GM23248 (cell line): ENCODE data around the gene CHERP. TPM values are rescaled to one million over a fixed set of nuclear protein-coding genes. Genes with fewer than 3 reads are reported as not detected.
"Not testable (repeated sequence)": the region's sequence is repeated elsewhere in the genome, so short reads cannot be mapped to it uniquely, and the experiment has no call there.

Experiments
- DNase-seq: peaks from one replicate; pipeline ENCODE4 v3.0.0-alpha.2; 2015
- H2AFZ ChIP-seq: fragments of 200-600 bp; sonication (generic); 2 replicates; pipeline ENCODE4 v1.6.1; 2016; ENCODE audit warnings: antibody characterized with exemption
- H3F3A ChIP-seq: fragments of 200-600 bp; sonication (generic); 2 replicates; pipeline ENCODE4 v1.6.1; 2016; ENCODE audit warnings: mild to moderate bottlenecking, antibody characterized with exemption, mixed run types; ENCODE audit not compliant: insufficient read depth
- H3K27ac ChIP-seq: fragments of 200-600 bp; sonication (generic); 2 replicates; pipeline ENCODE4 v1.5.1; 2016; ENCODE audit warnings: mild to moderate bottlenecking
- H3K27me3 ChIP-seq: fragments of 200-600 bp; sonication (generic); replicated peaks from 2 replicates; pipeline ENCODE4 v1.6.1; 2016; ENCODE audit warnings: mild to moderate bottlenecking; ENCODE audit not compliant: insufficient read depth
- H3K36me3 ChIP-seq: fragments of 200-600 bp; sonication (generic); 2 replicates; pipeline ENCODE4 v1.6.1; 2016; ENCODE audit warnings: low read depth, mild to moderate bottlenecking
- H3K4me1 ChIP-seq: fragments of 200-600 bp; sonication (generic); 2 replicates; pipeline ENCODE4 v1.6.1; 2016; ENCODE audit warnings: mild to moderate bottlenecking; ENCODE audit not compliant: insufficient read depth
- H3K4me2 ChIP-seq: fragments of 200-600 bp; sonication (generic); one replicate; pipeline ENCODE4 v1.6.1; 2016; ENCODE audit warnings: mild to moderate bottlenecking; ENCODE audit not compliant: unreplicated experiment
- H3K4me3 ChIP-seq: fragments of 200-600 bp; sonication (generic); 2 replicates; pipeline ENCODE4 v1.5.1; 2016; ENCODE audit warnings: mild to moderate bottlenecking
- H3K79me2 ChIP-seq: fragments of 200-600 bp; sonication (generic); 2 replicates; pipeline ENCODE4 v1.6.1; 2016; ENCODE audit warnings: mild to moderate bottlenecking; ENCODE audit not compliant: insufficient read depth
- H3K9ac ChIP-seq: fragments of 200-600 bp; sonication (generic); 2 replicates; pipeline ENCODE4 v1.6.1; 2016; ENCODE audit warnings: mild to moderate bottlenecking
- H3K9me2 ChIP-seq: fragments of 200-600 bp; sonication (generic); 2 replicates; pipeline ENCODE4 v1.6.1; 2016; ENCODE audit warnings: mixed run types, mild to moderate bottlenecking, moderate library complexity; ENCODE audit not compliant: insufficient read depth
- H3K9me3 ChIP-seq: fragments of 200-600 bp; sonication (generic); one replicate; pipeline ENCODE4 v1.6.1; 2017; ENCODE audit warnings: low read depth
- H4K20me1 ChIP-seq: fragments of 200-600 bp; sonication (generic); 2 replicates; pipeline ENCODE4 v1.6.0; 2016; ENCODE audit not compliant: insufficient read depth
- EZH2 ChIP-seq: fragments of 200-600 bp; sonication (generic); IDR thresholded peaks from 2 replicates; pipeline ENCODE4 v1.6.1; 2018; ENCODE audit warnings: antibody characterized with exemption, mild to moderate bottlenecking; ENCODE audit not compliant: insufficient read depth, poor library complexity, severe bottlenecking
- EZH2phosphoT487 ChIP-seq: fragments of 200-600 bp; sonication (generic); IDR thresholded peaks from 2 replicates; pipeline ENCODE4 v1.6.1; 2018; ENCODE audit warnings: antibody characterized with exemption, moderate library complexity, mild to moderate bottlenecking, low read depth; ENCODE audit not compliant: insufficient read depth
- WGBS, 2 experiments: methylation state at CpG; one replicate each; pipeline ENCODE4 v1.1.6; 2015 to 2017; ENCODE audit warnings: low lambda C conversion rate in 2 of 2, low coverage in 1 of 2; ENCODE audit errors: missing lambda C conversion rate in 2 of 2; 5-methylcytosine and 5-hydroxymethylcytosine counted together
- in situ Hi-C: fragments of 300-500 bp; cut with MboI; formaldehyde crosslinking; loops from 2 replicates; pipeline ENCODE4 v1.15.0; 2020
- polyA plus RNA-seq: library from polyadenylated mRNA; unstranded; fragments of >200 nt; fragmentation: Nextera tagmentation; extraction: Ambion mirVana; gene quantifications from 2 replicates; pipeline ENCODE4 v1.2.1, GENCODE V29; 2016
- total RNA-seq: library from RNA; depleted of rRNA; stranded (reverse); fragments of >200 nt; shearing (Covaris generic); gene quantifications from 2 replicates; pipeline ENCODE4 v1.2.3, GENCODE V29; 2014

CHERP gene
- total and polyA plus RNA-seq, 2 experiments from 2014 or later: 1.4 to 16.8 TPM

- DNase-seq: no peak
- WGBS, 2 experiments: 96 to 97% methylated on average over 7 of the region's 7 CpGs
- in situ Hi-C loops: no loop called here
Measured at GRCh38 chr19:16564842-16565241, 22.6 kb upstream of the CHERP start.

GRCh38 chr19:16562608-16563025 lies 20.4 kb upstream of the CHERP start:
- Histone ChIP-seq H3K4me2 (no peak overlapping the region), H3F3A (no peaks in the 10 kb centered on the region), H3K4me3 (no peak overlapping the region), H3K27me3 (no peaks in the 10 kb centered on the region), H3K27ac (no peak overlapping the region), H3K36me3 (peaks cover 55% of the 10 kb centered on the region), H3K9me2 (no peaks in the 10 kb centered on the region), H2AFZ (no peak overlapping the region), H3K79me2 (peaks cover 74% of the 10 kb centered on the region), H3K9ac (no peak overlapping the region), H4K20me1 (no peaks in the 10 kb centered on the region), H3K9me3 (no peaks in the 10 kb centered on the region), H3K4me1 (no peaks in the 10 kb centered on the region)
- TF ChIP-seq EZH2 (no peak), EZH2phosphoT487 (no peak)
- WGBS, 2 experiments: 95 to 96% methylated on average over 6 of the region's 6 CpGs
- no peak for DNase-seq
- in situ Hi-C loops: no loop called here

More at GRCh38 chr19:16564842-16565241, 22.6 kb upstream of the CHERP start:
- Histone ChIP-seq H3K27ac (no peak overlapping the region), H2AFZ (no peak overlapping the region), H3K4me2 (no peak overlapping the region), H3K27me3 (no peaks in the 10 kb centered on the region), H3K79me2 (peaks cover 89% of the 10 kb centered on the region), H4K20me1 (no peaks in the 10 kb centered on the region), H3K4me1 (peaks cover 10% of the 10 kb centered on the region), H3K9ac (no peak overlapping the region), H3F3A (no peaks in the 10 kb centered on the region), H3K36me3 (peaks cover 56% of the 10 kb centered on the region), H3K4me3 (no peak overlapping the region), H3K9me2 (no peaks in the 10 kb centered on the region), H3K9me3 (no peaks in the 10 kb centered on the region)
- TF ChIP-seq EZH2phosphoT487 (no peak), EZH2 (no peak)

GRCh38 chr19:16561382-16561781 lies 19.1 kb upstream of the CHERP start:
- DNase-seq: no peak
- Histone ChIP-seq H3F3A (no peaks in the 10 kb centered on the region), H3K9me3 (no peaks in the 10 kb centered on the region), H3K36me3 (peaks cover 43% of the 10 kb centered on the region), H4K20me1 (no peaks in the 10 kb centered on the region), H3K4me3 (no peak overlapping the region), H2AFZ (no peak overlapping the region), H3K79me2 (peaks cover 67% of the 10 kb centered on the region), H3K9me2 (no peaks in the 10 kb centered on the region), H3K9ac (no peak overlapping the region), H3K4me1 (no peaks in the 10 kb centered on the region), H3K4me2 (no peak overlapping the region), H3K27ac (no peak overlapping the region), H3K27me3 (no peaks in the 10 kb centered on the region)
- in situ Hi-C loops: no loop called here
- TF ChIP-seq EZH2: no peak
- no peak for TF ChIP-seq EZH2phosphoT487
- 79 to 83% methylated on average over 8 of the region's 8 CpGs for WGBS, 2 experiments

GRCh38 chr19:16559780-16560276 lies 17.6 kb upstream of the CHERP start:
- DNase-seq: no peak
- H3K27ac ChIP-seq: no peak overlapping the region
- H3K9ac ChIP-seq: no peak overlapping the region
- WGBS, 2 experiments: 78 to 85% methylated on average over 10 of the region's 10 CpGs
- TF ChIP-seq EZH2phosphoT487 (no peak), EZH2 (no peak)
- H3K79me2 ChIP-seq: peaks cover 56% of the 10 kb centered on the region
- H3K4me3 ChIP-seq: no peak overlapping the region
- no peaks in the 10 kb centered on the region for H3K27me3 ChIP-seq
- in situ Hi-C loops: no loop called here
- H3K36me3 ChIP-seq: peaks cover 35% of the 10 kb centered on the region
- H4K20me1 ChIP-seq: no peaks in the 10 kb centered on the region
- H3K4me1 ChIP-seq: no peaks in the 10 kb centered on the region
- no peaks in the 10 kb centered on the region for H3K9me2 ChIP-seq
- no peak overlapping the region for H2AFZ ChIP-seq
- no peak overlapping the region for H3K4me2 ChIP-seq
- no peaks in the 10 kb centered on the region for H3K9me3 ChIP-seq
- H3F3A ChIP-seq: no peaks in the 10 kb centered on the region

- no peak for DNase-seq
- no peak overlapping the region for H3K4me2 ChIP-seq
- peaks cover 12% of the 10 kb centered on the region; the same call in 1 of the 2 replicates for H3F3A ChIP-seq
- no peak overlapping the region for H3K9ac ChIP-seq
- no peaks in the 10 kb centered on the region for H3K9me2 ChIP-seq
- H3K27ac ChIP-seq: no peak overlapping the region
- no peaks in the 10 kb centered on the region for H3K27me3 ChIP-seq
- H3K4me3 ChIP-seq: no peak overlapping the region
- in situ Hi-C loops: no loop called here
- TF ChIP-seq EZH2: no peak
- TF ChIP-seq EZH2phosphoT487: no peak
- no peaks in the 10 kb centered on the region for H4K20me1 ChIP-seq
- no peak overlapping the region for H2AFZ ChIP-seq
- peaks cover 30% of the 10 kb centered on the region for H3K79me2 ChIP-seq
- H3K4me1 ChIP-seq: no peaks in the 10 kb centered on the region
- 90 to 97% methylated on average over 6 to 8 of the region's 8 CpGs for WGBS, 2 experiments
- H3K36me3 ChIP-seq: peaks cover 23% of the 10 kb centered on the region
- no peaks in the 10 kb centered on the region for H3K9me3 ChIP-seq
Measured at GRCh38 chr19:16554776-16555175, 12.5 kb upstream of the CHERP start.

- H3K27ac ChIP-seq, DNase-seq, H3K4me2 ChIP-seq, H2AFZ ChIP-seq, H3K4me1 ChIP-seq, in situ Hi-C loops, H3K4me3 ChIP-seq, H4K20me1 ChIP-seq, H3K9me3 ChIP-seq, H3K9me2 ChIP-seq, H3K27me3 ChIP-seq, H3K9ac ChIP-seq: not testable (repeated sequence)
- Histone ChIP-seq H3K36me3 (peaks cover 21% of the 10 kb centered on the region), H3K79me2 (peaks cover 37% of the 10 kb centered on the region), H3F3A (peaks cover 16% of the 10 kb centered on the region)
- 95% methylated on average over 6 of the region's 6 CpGs for WGBS, 2 experiments
Measured at GRCh38 chr19:16551902-16552301, 9.7 kb upstream of the CHERP start.
